ENCODE results near the gene CRADD.
"Not testable (repeated sequence)": the region's sequence is repeated elsewhere in the genome, so short reads cannot be mapped to it uniquely, and the experiment has no call there.

Gene CRADD

DNA sequence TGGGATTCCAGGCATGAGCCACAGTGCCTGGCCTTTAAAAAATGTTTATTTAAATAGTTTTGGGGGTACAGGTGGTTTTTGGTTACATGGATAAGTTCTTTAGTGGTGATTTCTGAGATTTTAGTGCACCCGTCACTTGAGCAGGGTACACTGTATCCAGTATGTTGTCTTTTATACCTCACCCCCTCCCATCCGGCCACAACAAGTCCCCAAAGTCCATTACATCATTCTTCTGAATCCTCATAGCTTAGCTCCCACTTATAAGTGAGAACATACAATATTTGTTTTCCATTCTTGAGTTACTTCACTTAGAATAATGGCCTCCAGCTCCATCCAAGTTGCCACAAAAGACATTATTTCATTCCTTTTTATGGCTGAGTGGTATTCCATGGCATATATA lies 124.5 kb downstream of the CRADD start:
- not testable (repeated sequence) for H3K4me1 ChIP-seq (ENCODE audit: control insufficient read depth, insufficient read depth, low read length, poor library complexity, severe bottlenecking); H3K27me3 ChIP-seq (replicated peaks; ENCODE audit: control insufficient read depth, insufficient read depth, low read length, poor library complexity, severe bottlenecking); H3K36me3 ChIP-seq (ENCODE audit: control insufficient read depth, insufficient read depth, low read length); H3K4me3 ChIP-seq (ENCODE audit: insufficient read depth, low read depth, low read length, poor library complexity, severe bottlenecking); H3K27ac ChIP-seq (ENCODE audit: insufficient read depth, low read length, poor library complexity, severe bottlenecking); H3K9me3 ChIP-seq (ENCODE audit: control insufficient read depth, low read length); DNase-seq

DNA sequence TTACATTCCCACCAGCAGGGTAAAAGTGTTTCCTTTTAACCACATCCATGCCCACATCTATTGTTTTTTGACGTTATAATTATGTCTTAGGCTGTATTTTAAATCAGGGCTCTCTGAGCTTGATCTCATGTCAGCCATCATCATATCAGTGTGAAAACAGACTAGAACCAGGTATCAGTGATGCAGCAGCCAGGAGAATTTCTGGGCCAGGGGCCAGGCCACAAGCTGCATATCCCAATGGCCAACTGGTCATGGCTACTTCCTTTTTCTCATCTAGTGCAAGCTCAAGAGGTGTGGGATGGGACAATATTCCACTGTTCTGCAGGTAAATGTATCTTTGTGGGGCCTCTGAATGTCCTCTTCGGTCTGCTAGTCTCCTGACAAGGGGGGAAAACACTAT lies 125.1 kb downstream of the CRADD start:
- Histone ChIP-seq H3K4me1 (ENCODE audit: control insufficient read depth, insufficient read depth, low read length, poor library complexity, severe bottlenecking) (no peaks in the 10 kb centered on the region), H3K4me3 (ENCODE audit: insufficient read depth, low read depth, low read length, poor library complexity, severe bottlenecking) (no peak overlapping the region), H3K27ac (ENCODE audit: insufficient read depth, low read length, poor library complexity, severe bottlenecking) (no peak overlapping the region), H3K36me3 (ENCODE audit: control insufficient read depth, insufficient read depth, low read length) (no peaks in the 10 kb centered on the region), H3K27me3 (replicated peaks; ENCODE audit: control insufficient read depth, insufficient read depth, low read length, poor library complexity, severe bottlenecking) (no peaks in the 10 kb centered on the region), H3K9me3 (ENCODE audit: control insufficient read depth, low read length) (no peaks in the 10 kb centered on the region)
- DNase-seq = no peak

DNA sequence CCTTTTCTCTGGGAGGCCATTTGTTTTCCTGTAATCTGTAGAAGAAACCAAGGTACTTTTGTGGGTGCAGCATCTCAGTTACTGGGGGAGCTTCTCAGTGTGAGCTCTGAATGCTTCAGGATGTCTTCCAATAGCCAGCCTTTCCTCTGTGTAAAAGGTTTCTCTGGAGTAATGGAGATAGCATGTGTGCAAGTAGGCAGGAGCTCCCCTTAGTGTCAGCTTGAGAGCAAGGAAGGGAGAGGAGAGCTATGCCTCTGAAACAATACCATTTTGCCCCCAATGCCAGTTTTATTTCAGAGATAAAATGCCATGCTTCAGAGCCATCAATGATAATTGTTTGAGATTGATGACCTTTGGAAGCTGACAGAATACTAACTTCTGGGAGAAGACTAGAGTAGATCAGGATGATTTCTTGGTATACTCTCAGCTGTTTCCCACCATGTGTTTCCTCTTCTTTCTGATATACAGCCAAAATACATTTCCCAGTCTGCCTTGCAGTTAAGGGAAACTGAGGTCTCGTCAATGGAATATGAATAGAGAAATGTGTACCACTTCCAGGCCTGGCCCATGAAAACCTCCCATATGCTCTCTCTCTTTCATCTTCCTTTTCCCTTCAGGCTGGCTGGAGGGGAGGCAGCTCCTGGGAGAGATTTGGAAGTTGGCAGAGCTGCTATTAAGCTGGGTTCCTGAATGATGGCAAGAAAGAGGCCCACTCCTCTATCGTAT lies 125.7 kb downstream of the CRADD start:
- H3K4me3 ChIP-seq (ENCODE audit: insufficient read depth, low read depth, low read length, poor library complexity, severe bottlenecking) = no peak overlapping the region
- no peaks in the 10 kb centered on the region for H3K9me3 ChIP-seq (ENCODE audit: control insufficient read depth, low read length)
- H3K27ac ChIP-seq (ENCODE audit: insufficient read depth, low read length, poor library complexity, severe bottlenecking) = no peak overlapping the region
- H3K36me3 ChIP-seq (ENCODE audit: control insufficient read depth, insufficient read depth, low read length) = no peaks in the 10 kb centered on the region
- no peaks in the 10 kb centered on the region for H3K4me1 ChIP-seq (ENCODE audit: control insufficient read depth, insufficient read depth, low read length, poor library complexity, severe bottlenecking)
- no peak for DNase-seq
- H3K27me3 ChIP-seq (replicated peaks; ENCODE audit: control insufficient read depth, insufficient read depth, low read length, poor library complexity, severe bottlenecking) = no peaks in the 10 kb centered on the region

DNA sequence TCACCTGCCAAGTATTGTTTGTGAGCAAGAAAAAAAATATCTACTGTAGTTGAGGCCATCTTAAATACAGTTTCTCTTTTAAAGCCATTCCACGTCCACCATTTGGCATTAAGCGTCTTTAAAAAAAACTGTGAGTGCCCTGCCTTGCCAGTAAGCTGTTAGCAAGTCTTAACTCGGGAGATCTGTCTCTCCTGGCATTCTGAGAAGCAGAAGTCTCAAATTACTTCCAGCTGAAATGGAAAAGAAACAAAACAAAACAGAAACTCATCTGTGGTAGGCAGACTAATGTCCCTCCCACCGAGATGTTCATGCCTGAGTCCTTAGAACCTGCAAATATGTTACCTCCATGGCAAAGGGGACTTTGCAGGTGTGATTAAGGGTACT lies 126.2 kb downstream of the CRADD start:
- H3K36me3 ChIP-seq (ENCODE audit: control insufficient read depth, insufficient read depth, low read length) = no peaks in the 10 kb centered on the region
- H3K27me3 ChIP-seq (replicated peaks; ENCODE audit: control insufficient read depth, insufficient read depth, low read length, poor library complexity, severe bottlenecking) = no peaks in the 10 kb centered on the region
- no peaks in the 10 kb centered on the region for H3K9me3 ChIP-seq (ENCODE audit: control insufficient read depth, low read length)
- DNase-seq = no peak
- H3K4me3 ChIP-seq (ENCODE audit: insufficient read depth, low read depth, low read length, poor library complexity, severe bottlenecking) = no peak overlapping the region
- no peaks in the 10 kb centered on the region for H3K4me1 ChIP-seq (ENCODE audit: control insufficient read depth, insufficient read depth, low read length, poor library complexity, severe bottlenecking)
- H3K27ac ChIP-seq (ENCODE audit: insufficient read depth, low read length, poor library complexity, severe bottlenecking) = no peak overlapping the region

DNA sequence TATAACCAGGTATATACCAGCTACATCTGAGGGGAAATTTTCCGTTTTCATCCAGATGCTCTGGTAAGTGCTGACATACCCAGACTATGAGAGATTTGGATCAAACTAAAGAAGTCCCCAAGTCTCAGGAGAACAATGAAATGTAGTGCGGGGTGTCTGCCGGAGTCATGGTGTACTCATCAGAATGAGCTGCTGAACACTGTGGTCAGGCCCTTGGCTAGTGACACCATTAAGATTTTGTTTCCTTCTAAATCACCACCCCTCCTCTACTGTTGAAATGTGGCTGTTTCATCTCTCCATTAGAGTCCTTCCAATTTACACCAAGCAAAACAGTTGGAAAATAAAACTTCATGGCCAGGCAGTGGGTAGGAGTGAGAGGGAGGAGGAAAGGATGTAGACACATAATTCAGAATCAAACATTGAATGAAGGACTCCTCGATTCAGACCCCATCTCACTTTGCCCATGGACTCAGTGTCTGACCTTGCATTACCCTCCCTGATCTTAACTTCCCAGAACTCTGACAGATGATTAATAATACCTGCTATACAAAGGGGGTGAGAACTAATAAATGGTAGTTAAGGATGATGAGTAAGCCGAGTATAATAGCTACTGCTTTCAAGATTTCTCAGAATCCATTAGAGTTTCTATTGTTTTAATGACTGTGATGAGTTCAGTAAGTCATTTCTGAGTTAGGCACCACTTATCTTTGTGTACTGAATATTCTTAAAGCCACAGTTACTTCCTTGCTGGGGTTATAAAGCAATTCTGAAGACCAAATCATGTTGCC lies 127.4 kb downstream of the CRADD start:
- H3K4me3 ChIP-seq (ENCODE audit: insufficient read depth, low read depth, low read length, poor library complexity, severe bottlenecking) = no peak overlapping the region
- no peaks in the 10 kb centered on the region for H3K9me3 ChIP-seq (ENCODE audit: control insufficient read depth, low read length)
- no peaks in the 10 kb centered on the region for H3K36me3 ChIP-seq (ENCODE audit: control insufficient read depth, insufficient read depth, low read length)
- no peak overlapping the region for H3K27ac ChIP-seq (ENCODE audit: insufficient read depth, low read length, poor library complexity, severe bottlenecking)
- H3K4me1 ChIP-seq (ENCODE audit: control insufficient read depth, insufficient read depth, low read length, poor library complexity, severe bottlenecking) = no peaks in the 10 kb centered on the region
- DNase-seq = no peak
- no peaks in the 10 kb centered on the region for H3K27me3 ChIP-seq (replicated peaks; ENCODE audit: control insufficient read depth, insufficient read depth, low read length, poor library complexity, severe bottlenecking)

DNA sequence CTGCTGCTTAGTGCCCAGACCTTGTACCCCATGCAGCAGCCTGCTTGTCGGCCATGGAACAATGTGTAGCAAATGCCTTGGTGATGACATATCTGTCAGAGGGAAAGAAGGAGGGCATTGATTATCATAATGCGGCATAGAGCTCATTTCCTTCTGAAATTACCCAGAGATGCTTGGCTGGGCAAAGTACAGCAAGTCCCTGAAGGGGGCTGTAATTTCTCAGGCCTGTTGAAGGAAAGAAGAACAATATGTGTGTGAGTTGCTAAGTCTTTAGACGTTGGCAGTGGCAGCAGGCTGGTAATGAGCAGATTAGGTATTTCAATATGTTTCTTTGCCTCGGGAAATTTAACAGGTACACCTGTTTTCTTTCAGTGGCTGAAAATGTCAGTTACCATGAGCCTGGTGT lies 128.6 kb downstream of the CRADD start:
- H3K27me3 ChIP-seq (replicated peaks; ENCODE audit: control insufficient read depth, insufficient read depth, low read length, poor library complexity, severe bottlenecking) = no peaks in the 10 kb centered on the region
- no peak for DNase-seq
- no peak overlapping the region for H3K27ac ChIP-seq (ENCODE audit: insufficient read depth, low read length, poor library complexity, severe bottlenecking)
- no peaks in the 10 kb centered on the region for H3K9me3 ChIP-seq (ENCODE audit: control insufficient read depth, low read length)
- H3K36me3 ChIP-seq (ENCODE audit: control insufficient read depth, insufficient read depth, low read length) = no peaks in the 10 kb centered on the region
- H3K4me1 ChIP-seq (ENCODE audit: control insufficient read depth, insufficient read depth, low read length, poor library complexity, severe bottlenecking) = no peaks in the 10 kb centered on the region
- H3K4me3 ChIP-seq (ENCODE audit: insufficient read depth, low read depth, low read length, poor library complexity, severe bottlenecking) = no peak overlapping the region

DNA sequence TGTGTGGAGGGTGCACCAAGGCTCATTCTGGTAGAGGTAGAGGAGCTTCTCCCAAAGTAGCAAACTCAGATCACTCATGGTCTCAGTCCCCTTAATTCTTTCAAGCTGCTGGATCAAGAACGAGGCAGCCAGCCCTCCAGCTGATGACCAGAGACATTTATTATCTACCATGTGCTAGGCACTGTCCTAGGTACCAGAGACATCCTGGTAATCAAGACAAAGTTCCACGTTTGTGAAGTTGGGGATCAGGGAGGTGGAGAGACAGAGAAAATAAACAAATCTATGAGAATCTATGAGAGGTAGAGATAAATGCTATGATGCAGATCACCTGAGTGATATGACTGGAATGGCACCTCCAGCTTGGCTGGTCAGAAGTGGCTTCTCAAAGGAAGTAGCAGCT lies 130.2 kb downstream of the CRADD start:
- no peak for DNase-seq
- Histone ChIP-seq H3K4me1 (ENCODE audit: control insufficient read depth, insufficient read depth, low read length, poor library complexity, severe bottlenecking) (no peaks in the 10 kb centered on the region), H3K36me3 (ENCODE audit: control insufficient read depth, insufficient read depth, low read length) (no peaks in the 10 kb centered on the region)

DNA sequence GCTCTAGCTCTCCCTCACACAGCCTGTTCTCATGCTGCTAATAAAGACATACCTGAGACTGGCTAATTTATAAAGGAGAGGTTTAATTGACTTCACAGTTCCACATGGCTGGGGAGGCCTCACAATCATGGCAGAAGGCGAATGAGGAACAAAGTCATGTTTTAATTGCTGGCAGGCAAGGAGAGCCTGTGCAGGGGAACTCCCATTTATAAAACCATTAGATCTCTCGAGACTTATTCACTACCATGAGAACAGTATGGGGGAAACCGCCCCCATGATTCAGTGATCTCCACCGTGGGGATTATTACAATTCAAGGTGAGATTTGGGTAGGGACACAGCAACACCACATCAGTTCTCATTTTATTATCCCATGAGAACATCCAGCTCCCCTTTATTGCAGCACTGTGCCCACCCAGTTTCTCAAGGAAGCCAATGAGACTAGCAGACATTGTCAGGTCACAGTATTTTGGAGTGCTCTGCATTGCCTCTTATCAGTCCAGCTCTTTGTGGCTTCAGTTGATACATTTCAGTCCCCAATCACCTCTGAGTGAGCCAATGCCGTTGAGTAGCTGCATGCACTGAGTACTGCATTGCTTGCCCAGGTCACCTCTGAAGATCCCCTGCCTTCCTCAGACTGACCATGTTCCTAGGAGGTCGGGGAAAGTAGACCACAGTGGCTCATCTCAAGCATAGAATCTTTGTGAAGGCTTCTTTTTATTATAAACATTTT lies 131.2 kb downstream of the CRADD start:
- Histone ChIP-seq H3K27me3 (replicated peaks; ENCODE audit: control insufficient read depth, insufficient read depth, low read length, poor library complexity, severe bottlenecking) (no peaks in the 10 kb centered on the region), H3K27ac (ENCODE audit: insufficient read depth, low read length, poor library complexity, severe bottlenecking) (no peak overlapping the region), H3K4me3 (ENCODE audit: insufficient read depth, low read depth, low read length, poor library complexity, severe bottlenecking) (no peak overlapping the region), H3K4me1 (ENCODE audit: control insufficient read depth, insufficient read depth, low read length, poor library complexity, severe bottlenecking) (no peaks in the 10 kb centered on the region), H3K9me3 (ENCODE audit: control insufficient read depth, low read length) (no peaks in the 10 kb centered on the region), H3K36me3 (ENCODE audit: control insufficient read depth, insufficient read depth, low read length) (no peaks in the 10 kb centered on the region)
- no peak for DNase-seq

More for the DNA sequence above, 130.2 kb downstream of the CRADD start:
- Histone ChIP-seq H3K9me3 (ENCODE audit: control insufficient read depth, low read length) (no peaks in the 10 kb centered on the region), H3K27me3 (replicated peaks; ENCODE audit: control insufficient read depth, insufficient read depth, low read length, poor library complexity, severe bottlenecking) (no peaks in the 10 kb centered on the region), H3K27ac (ENCODE audit: insufficient read depth, low read length, poor library complexity, severe bottlenecking) (no peak overlapping the region), H3K4me3 (ENCODE audit: insufficient read depth, low read depth, low read length, poor library complexity, severe bottlenecking) (no peak overlapping the region)

DNA sequence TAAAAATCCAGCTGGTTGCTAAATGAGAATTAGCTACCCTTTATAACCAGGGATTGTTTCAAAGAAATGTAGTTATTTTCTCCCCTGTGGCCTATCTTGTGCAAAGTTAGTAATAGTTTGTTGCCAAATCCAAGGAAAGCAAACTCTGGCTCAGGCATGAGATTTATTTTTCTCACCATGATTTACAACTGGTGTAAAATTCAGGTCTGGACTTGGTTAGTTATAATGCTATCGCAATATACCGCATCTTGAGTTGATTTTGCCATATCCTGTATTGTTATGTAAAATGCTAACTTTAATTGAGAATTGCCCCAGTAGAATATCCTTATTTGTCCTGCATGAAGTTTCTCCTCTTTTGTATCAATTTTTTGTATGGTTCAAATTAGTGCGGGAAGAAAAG lies 135.5 kb downstream of the CRADD start:
- no peak for DNase-seq
- no peaks in the 10 kb centered on the region for H3K27me3 ChIP-seq (replicated peaks; ENCODE audit: control insufficient read depth, insufficient read depth, low read length, poor library complexity, severe bottlenecking)
- no peaks in the 10 kb centered on the region for H3K9me3 ChIP-seq (ENCODE audit: control insufficient read depth, low read length)
- H3K27ac ChIP-seq (ENCODE audit: insufficient read depth, low read length, poor library complexity, severe bottlenecking) = no peak overlapping the region
- no peaks in the 10 kb centered on the region for H3K36me3 ChIP-seq (ENCODE audit: control insufficient read depth, insufficient read depth, low read length)
- H3K4me3 ChIP-seq (ENCODE audit: insufficient read depth, low read depth, low read length, poor library complexity, severe bottlenecking) = no peak overlapping the region
- H3K4me1 ChIP-seq (ENCODE audit: control insufficient read depth, insufficient read depth, low read length, poor library complexity, severe bottlenecking) = no peaks in the 10 kb centered on the region

DNA sequence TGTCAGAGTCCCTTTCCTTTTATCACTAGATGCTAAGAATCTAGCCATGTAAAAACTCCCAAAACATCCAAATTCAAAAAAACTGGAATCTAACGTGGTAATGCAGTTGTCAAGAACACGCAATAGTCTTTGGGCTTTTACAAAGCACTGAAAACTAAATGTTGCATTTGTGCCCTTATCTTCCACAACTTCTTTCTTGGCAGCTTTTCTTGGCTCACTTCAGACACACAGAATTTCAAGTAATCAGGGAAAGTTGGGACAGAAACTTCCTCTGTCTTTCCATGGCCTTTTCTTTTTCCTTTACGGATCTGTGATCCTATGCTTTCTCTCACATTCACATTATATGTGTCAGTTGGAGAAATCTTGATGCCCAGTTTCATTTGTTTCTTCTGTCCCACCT lies 136.0 kb downstream of the CRADD start:
- no peaks in the 10 kb centered on the region for H3K36me3 ChIP-seq (ENCODE audit: control insufficient read depth, insufficient read depth, low read length)
- no peak overlapping the region for H3K4me3 ChIP-seq (ENCODE audit: insufficient read depth, low read depth, low read length, poor library complexity, severe bottlenecking)
- DNase-seq = no peak
- no peaks in the 10 kb centered on the region for H3K4me1 ChIP-seq (ENCODE audit: control insufficient read depth, insufficient read depth, low read length, poor library complexity, severe bottlenecking)
- H3K9me3 ChIP-seq (ENCODE audit: control insufficient read depth, low read length) = no peaks in the 10 kb centered on the region
- no peaks in the 10 kb centered on the region for H3K27me3 ChIP-seq (replicated peaks; ENCODE audit: control insufficient read depth, insufficient read depth, low read length, poor library complexity, severe bottlenecking)
- no peak overlapping the region for H3K27ac ChIP-seq (ENCODE audit: insufficient read depth, low read length, poor library complexity, severe bottlenecking)
